Measurements from ENCODE around the gene DAAM2.

GRCh38 chr6:39818695-39819094 lies 26.5 kb downstream of the DAAM2 start:
- TF ChIP-seq CTCF (IDR thresholded peaks at IDR 0.05) (no peak), POLR2A (IDR thresholded peaks at IDR 0.05) (no peak)

All from body of pancreas (tissue), 4 donors.